GM20431 (cell line): ENCODE measurements around the gene LRBA.
"Not testable (repeated sequence)": the region's sequence is repeated elsewhere in the genome, so short reads cannot be mapped to it uniquely, and the experiment has no call there.

Experiments
- in situ Hi-C: fragments of 300-500 bp; cut with MseI, MboI; formaldehyde crosslinking; loops from one replicate; pipeline ENCODE4 v1.15.0; 2020; ENCODE audit warnings: low sequenced_read_pairs; ENCODE audit not compliant: unreplicated experiment

The LRBA gene

GRCh38 chr4:150773032-150773431 is 242.1 kb downstream of the LRBA start:
- in situ Hi-C loops = no loop called here

- in situ Hi-C loops = no loop called here
Observed at GRCh38 chr4:150771382-150771781, 243.7 kb downstream of the LRBA start.

GRCh38 chr4:150769845-150770244 is 245.2 kb downstream of the LRBA start:
- in situ Hi-C loops = no loop called here

GRCh38 chr4:150769248-150769647 is 245.8 kb downstream of the LRBA start:
- in situ Hi-C loops = no loop called here

GRCh38 chr4:150768497-150768896 is 246.6 kb downstream of the LRBA start:
- in situ Hi-C loops = no loop called here

GRCh38 chr4:150765216-150765615 is 249.9 kb downstream of the LRBA start:
- in situ Hi-C loops = no loop called here

- in situ Hi-C loops = no loop called here
Observed at GRCh38 chr4:150751648-150752047, 263.4 kb downstream of the LRBA start.

GRCh38 chr4:150750824-150751223 is 264.3 kb downstream of the LRBA start:
- in situ Hi-C loops = no loop called here

- in situ Hi-C loops = no loop called here
Observed at GRCh38 chr4:150746156-150746555, 268.9 kb downstream of the LRBA start.

- in situ Hi-C loops = no loop called here
Observed at GRCh38 chr4:150744570-150744969, 270.5 kb downstream of the LRBA start.

GRCh38 chr4:150743564-150744342 is 271.3 kb downstream of the LRBA start:
- in situ Hi-C loops = no loop called here

- in situ Hi-C loops = not testable (repeated sequence)
Observed at GRCh38 chr4:150742930-150743329, 272.2 kb downstream of the LRBA start.

GRCh38 chr4:150739591-150739990 is 275.5 kb downstream of the LRBA start:
- in situ Hi-C loops = no loop called here

- in situ Hi-C loops = no loop called here
Observed at GRCh38 chr4:150725957-150726523, 289.0 kb downstream of the LRBA start.

GRCh38 chr4:150723727-150724411 is 291.2 kb downstream of the LRBA start:
- in situ Hi-C loops = no loop called here

GRCh38 chr4:150722908-150723362 is 292.1 kb downstream of the LRBA start:
- in situ Hi-C loops = no loop called here

GRCh38 chr4:150720973-150721518 is 294.0 kb downstream of the LRBA start:
- in situ Hi-C loops = no loop called here

- in situ Hi-C loops = no loop called here
Observed at GRCh38 chr4:150717952-150718351, 297.1 kb downstream of the LRBA start.

- in situ Hi-C loops = no loop called here
Observed at GRCh38 chr4:150714462-150715438, 300.3 kb downstream of the LRBA start.

- in situ Hi-C loops = no loop called here
Observed at GRCh38 chr4:150713251-150713650, 301.8 kb downstream of the LRBA start.
